Endothelial cell (in vitro differentiated cells): ENCODE data around the gene CTNND2. TPM values are rescaled to one million over a fixed set of nuclear protein-coding genes. Genes with fewer than 3 reads are reported as not detected.
"Not testable (repeated sequence)": the region's sequence is repeated elsewhere in the genome, so short reads cannot be mapped to it uniquely, and the experiment has no call there.

Experiments used
- DNase-seq: peaks from one replicate; pipeline ENCODE4 v3.0.0; 2021; ENCODE audit warnings: low spot score
- H3K27ac Mint-ChIP-seq: one replicate; pipeline ENCODE4 v1.8.0; 2021; ENCODE audit warnings: mixed read lengths, inconsistent platforms; ENCODE audit not compliant: unreplicated experiment
- H3K27me3 Mint-ChIP-seq: one replicate; pipeline ENCODE4 v1.8.0; 2021; ENCODE audit warnings: mild to moderate bottlenecking, moderate library complexity, mixed read lengths, inconsistent platforms; ENCODE audit not compliant: unreplicated experiment
- H3K36me3 Mint-ChIP-seq: one replicate; pipeline ENCODE4 v1.8.0; 2021; ENCODE audit warnings: mild to moderate bottlenecking, low read depth, mixed read lengths, inconsistent platforms; ENCODE audit not compliant: unreplicated experiment
- H3K4me1 Mint-ChIP-seq: one replicate; pipeline ENCODE4 v1.8.0; 2021; ENCODE audit warnings: mild to moderate bottlenecking, mixed read lengths, inconsistent platforms; ENCODE audit not compliant: unreplicated experiment
- H3K4me3 Mint-ChIP-seq: one replicate; pipeline ENCODE4 v1.8.0; 2021; ENCODE audit warnings: mild to moderate bottlenecking, mixed read lengths, inconsistent platforms; ENCODE audit not compliant: unreplicated experiment
- H3K9me3 Mint-ChIP-seq: one replicate; pipeline ENCODE4 v1.8.0; 2021; ENCODE audit warnings: mixed read lengths, inconsistent platforms; ENCODE audit not compliant: unreplicated experiment
- CTCF ChIP-seq: fragments of 200-600 bp; sonication (generic); IDR thresholded peaks from one replicate; pipeline ENCODE4 v1.5.0; 2021; ENCODE audit warnings: antibody characterized with exemption; ENCODE audit not compliant: unreplicated experiment
- total RNA-seq: library from RNA; stranded (reverse); fragmentation: NEBNext Ultra II Directional; extraction: Animal tissue kit (Norgen Biotek cat#: 25700); gene quantifications from one replicate; pipeline ENCODE4 v1.2.1, GENCODE V29; 2021; ENCODE audit not compliant: unreplicated experiment

Gene CTNND2
- total RNA-seq, 1 donor from 2014 or later, result 3.6 TPM

- no peaks in the 10 kb centered on the region for H3K27me3 Mint-ChIP-seq
- H3K4me3 Mint-ChIP-seq, result no peak overlapping the region
- TF ChIP-seq CTCF, result no peak
- H3K4me1 Mint-ChIP-seq, result no peaks in the 10 kb centered on the region
- no peak for DNase-seq
- H3K36me3 Mint-ChIP-seq, result no peaks in the 10 kb centered on the region
- H3K9me3 Mint-ChIP-seq, result no peaks in the 10 kb centered on the region
- H3K27ac Mint-ChIP-seq, result no peak overlapping the region
Measured at GRCh38 chr5:11851416-11851815, 52.8 kb downstream of the CTNND2 start.

GRCh38 chr5:11828566-11828965 is 75.7 kb downstream of the CTNND2 start:
- H3K9me3 Mint-ChIP-seq, result peaks cover 14% of the 10 kb centered on the region
- H3K36me3 Mint-ChIP-seq, H3K4me1 Mint-ChIP-seq, H3K27ac Mint-ChIP-seq, H3K27me3 Mint-ChIP-seq, H3K4me3 Mint-ChIP-seq, DNase-seq: not testable (repeated sequence)

GRCh38 chr5:11822598-11822997 is 81.6 kb downstream of the CTNND2 start:
- Mint-ChIP-seq H3K36me3 (no peaks in the 10 kb centered on the region), H3K27ac (no peak overlapping the region), H3K4me1 (no peaks in the 10 kb centered on the region), H3K4me3 (no peak overlapping the region), H3K9me3 (peaks cover 5% of the 10 kb centered on the region), H3K27me3 (no peaks in the 10 kb centered on the region)
- no peak for DNase-seq
- TF ChIP-seq CTCF, result peak; percentile 37

- DNase-seq, result no peak
- Mint-ChIP-seq H3K27me3 (peaks cover 3% of the 10 kb centered on the region), H3K9me3 (no peaks in the 10 kb centered on the region), H3K4me3 (no peak overlapping the region), H3K4me1 (no peaks in the 10 kb centered on the region), H3K27ac (no peak overlapping the region), H3K36me3 (no peaks in the 10 kb centered on the region)
- no peak for TF ChIP-seq CTCF
Measured at GRCh38 chr5:11815916-11816315, 88.3 kb downstream of the CTNND2 start.

GRCh38 chr5:11815481-11815880 is 88.8 kb downstream of the CTNND2 start:
- TF ChIP-seq CTCF, result no peak
- Mint-ChIP-seq H3K9me3 (no peaks in the 10 kb centered on the region), H3K27me3 (peaks cover 3% of the 10 kb centered on the region), H3K4me1 (no peaks in the 10 kb centered on the region), H3K36me3 (no peaks in the 10 kb centered on the region), H3K27ac (no peak overlapping the region), H3K4me3 (no peak overlapping the region)
- DNase-seq, result no peak

GRCh38 chr5:11814373-11814772 is 89.9 kb downstream of the CTNND2 start:
- no peak overlapping the region for H3K27ac Mint-ChIP-seq
- no peak for TF ChIP-seq CTCF
- DNase-seq, result no peak
- no peaks in the 10 kb centered on the region for H3K4me1 Mint-ChIP-seq
- no peaks in the 10 kb centered on the region for H3K9me3 Mint-ChIP-seq
- no peaks in the 10 kb centered on the region for H3K36me3 Mint-ChIP-seq
- no peak overlapping the region for H3K4me3 Mint-ChIP-seq
- H3K27me3 Mint-ChIP-seq, result peaks cover 3% of the 10 kb centered on the region
